WERI-Rb-1 (cell line): ENCODE data around the gene FOLR1.
"Not testable (repeated sequence)": the region's sequence is repeated elsewhere in the genome, so short reads cannot be mapped to it uniquely, and the experiment has no call there.

ENCODE experiments used
- DNase-seq: peaks from one replicate; pipeline ENCODE4 v3.0.0-alpha.2; 2020
- H3K27ac ChIP-seq: fragments of 250-450 bp; sonication (Bioruptor Pico); 2 replicates; pipeline ENCODE4 v1.5.1; 2020; ENCODE audit warnings: mild to moderate bottlenecking, moderate library complexity
- H3K27me3 ChIP-seq: fragments of 250-450 bp; sonication (Bioruptor Pico); 2 replicates; pipeline ENCODE4 v1.5.1; 2021; ENCODE audit warnings: mild to moderate bottlenecking, low read depth, moderate library complexity; ENCODE audit not compliant: insufficient read depth, severe bottlenecking
- H3K36me3 ChIP-seq: fragments of 250-450 bp; sonication (Bioruptor Pico); 2 replicates; pipeline ENCODE4 v1.5.1; 2020; ENCODE audit warnings: mild to moderate bottlenecking, moderate library complexity
- H3K4me3 ChIP-seq: 2 replicates; pipeline ENCODE4 v1.5.1; 2011; ENCODE audit warnings: low read depth, mild to moderate bottlenecking, control low read depth, low read length
- H3K9me3 ChIP-seq: fragments of 250-450 bp; sonication (Bioruptor Pico); 2 replicates; pipeline ENCODE4 v1.5.1; 2021; ENCODE audit warnings: mild to moderate bottlenecking, moderate library complexity; ENCODE audit not compliant: severe bottlenecking
- TF ChIP-seq, protein P1 (sequence below): IDR thresholded peaks from 2 replicates; pipeline ENCODE4 v1.5.1; 2011; ENCODE audit warnings: low read depth, mild to moderate bottlenecking, control low read depth, inconsistent platforms, low read length

FOLR1 gene

DNA sequence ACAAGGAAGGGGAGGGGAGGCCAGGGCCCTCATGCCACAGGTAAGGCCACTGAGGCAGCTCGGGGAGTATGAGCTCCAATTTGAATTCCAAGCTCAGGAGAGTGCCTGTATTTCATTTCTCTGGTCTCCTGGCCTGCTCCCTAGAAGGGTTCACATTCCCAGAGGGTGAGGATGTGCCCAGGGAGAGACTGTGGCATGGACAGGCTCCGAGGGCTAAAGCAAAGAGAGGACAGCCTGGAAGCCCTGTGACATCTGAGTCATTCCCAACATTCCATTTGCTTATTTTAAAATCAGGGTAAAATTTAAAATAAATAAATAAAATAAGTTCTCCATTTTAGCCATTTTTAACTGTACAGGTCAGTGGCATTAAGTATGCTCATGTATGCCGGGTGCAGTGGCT is 18.6 kb upstream of the FOLR1 start:
- no peaks in the 10 kb centered on the region for H3K27me3 ChIP-seq
- no peaks in the 10 kb centered on the region for H3K9me3 ChIP-seq
- no peak overlapping the region for H3K27ac ChIP-seq
- H3K4me3 ChIP-seq: no peak overlapping the region
- TF ChIP-seq, protein P1, sequence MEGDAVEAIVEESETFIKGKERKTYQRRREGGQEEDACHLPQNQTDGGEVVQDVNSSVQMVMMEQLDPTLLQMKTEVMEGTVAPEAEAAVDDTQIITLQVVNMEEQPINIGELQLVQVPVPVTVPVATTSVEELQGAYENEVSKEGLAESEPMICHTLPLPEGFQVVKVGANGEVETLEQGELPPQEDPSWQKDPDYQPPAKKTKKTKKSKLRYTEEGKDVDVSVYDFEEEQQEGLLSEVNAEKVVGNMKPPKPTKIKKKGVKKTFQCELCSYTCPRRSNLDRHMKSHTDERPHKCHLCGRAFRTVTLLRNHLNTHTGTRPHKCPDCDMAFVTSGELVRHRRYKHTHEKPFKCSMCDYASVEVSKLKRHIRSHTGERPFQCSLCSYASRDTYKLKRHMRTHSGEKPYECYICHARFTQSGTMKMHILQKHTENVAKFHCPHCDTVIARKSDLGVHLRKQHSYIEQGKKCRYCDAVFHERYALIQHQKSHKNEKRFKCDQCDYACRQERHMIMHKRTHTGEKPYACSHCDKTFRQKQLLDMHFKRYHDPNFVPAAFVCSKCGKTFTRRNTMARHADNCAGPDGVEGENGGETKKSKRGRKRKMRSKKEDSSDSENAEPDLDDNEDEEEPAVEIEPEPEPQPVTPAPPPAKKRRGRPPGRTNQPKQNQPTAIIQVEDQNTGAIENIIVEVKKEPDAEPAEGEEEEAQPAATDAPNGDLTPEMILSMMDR: no peak
- DNase-seq: no peak
- H3K36me3 ChIP-seq: no peaks in the 10 kb centered on the region

DNA sequence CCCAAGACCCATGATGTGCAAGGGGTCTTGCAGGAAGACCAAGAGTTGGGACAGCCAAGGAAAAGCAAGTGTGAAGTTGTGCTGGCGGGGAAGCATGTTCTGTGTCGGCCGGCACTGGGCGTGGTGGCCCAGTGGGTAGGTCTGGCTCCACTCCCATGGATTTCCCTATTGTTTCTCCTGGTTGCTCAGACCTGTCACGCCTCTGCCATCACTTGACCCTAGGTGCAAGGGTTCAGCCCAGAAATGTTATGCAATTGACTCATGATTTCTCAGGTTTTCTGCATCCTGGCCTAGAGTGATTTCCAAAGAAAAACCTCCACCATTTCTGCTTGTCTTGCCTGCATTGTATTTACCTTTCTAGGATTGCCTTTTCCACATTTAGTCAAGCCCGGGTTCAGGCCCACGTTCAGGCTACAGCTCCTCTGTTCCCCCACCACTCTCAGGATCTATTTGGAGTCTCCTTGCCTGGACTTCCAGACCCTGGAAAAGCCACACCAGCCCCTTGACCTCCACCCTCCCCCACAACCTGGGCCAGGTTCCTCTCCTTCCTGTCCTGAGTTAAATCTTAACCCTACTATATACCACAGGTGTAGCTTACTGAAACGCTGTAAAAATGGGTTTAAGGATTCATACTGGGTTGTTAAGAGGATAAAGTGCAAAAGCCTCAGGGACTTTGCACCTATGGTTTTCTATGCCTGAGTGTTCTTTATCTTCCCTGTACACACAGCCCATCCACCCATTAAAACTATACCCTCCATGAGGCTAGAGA is 17.5 kb upstream of the FOLR1 start:
- DNase-seq: no peak
- no peak overlapping the region for H3K4me3 ChIP-seq
- TF ChIP-seq, protein P1: no peak
- H3K27me3 ChIP-seq: no peaks in the 10 kb centered on the region
- H3K9me3 ChIP-seq: no peaks in the 10 kb centered on the region
- no peak overlapping the region for H3K27ac ChIP-seq
- H3K36me3 ChIP-seq: no peaks in the 10 kb centered on the region

GRCh38 chr11:72177656-72178055 is 14.3 kb upstream of the FOLR1 start:
- no peak for DNase-seq
- Histone ChIP-seq H3K27me3 (no peaks in the 10 kb centered on the region), H3K36me3 (no peaks in the 10 kb centered on the region), H3K9me3 (no peaks in the 10 kb centered on the region), H3K27ac (no peak overlapping the region), H3K4me3 (no peak overlapping the region)
- TF ChIP-seq, protein P1: no peak

DNA sequence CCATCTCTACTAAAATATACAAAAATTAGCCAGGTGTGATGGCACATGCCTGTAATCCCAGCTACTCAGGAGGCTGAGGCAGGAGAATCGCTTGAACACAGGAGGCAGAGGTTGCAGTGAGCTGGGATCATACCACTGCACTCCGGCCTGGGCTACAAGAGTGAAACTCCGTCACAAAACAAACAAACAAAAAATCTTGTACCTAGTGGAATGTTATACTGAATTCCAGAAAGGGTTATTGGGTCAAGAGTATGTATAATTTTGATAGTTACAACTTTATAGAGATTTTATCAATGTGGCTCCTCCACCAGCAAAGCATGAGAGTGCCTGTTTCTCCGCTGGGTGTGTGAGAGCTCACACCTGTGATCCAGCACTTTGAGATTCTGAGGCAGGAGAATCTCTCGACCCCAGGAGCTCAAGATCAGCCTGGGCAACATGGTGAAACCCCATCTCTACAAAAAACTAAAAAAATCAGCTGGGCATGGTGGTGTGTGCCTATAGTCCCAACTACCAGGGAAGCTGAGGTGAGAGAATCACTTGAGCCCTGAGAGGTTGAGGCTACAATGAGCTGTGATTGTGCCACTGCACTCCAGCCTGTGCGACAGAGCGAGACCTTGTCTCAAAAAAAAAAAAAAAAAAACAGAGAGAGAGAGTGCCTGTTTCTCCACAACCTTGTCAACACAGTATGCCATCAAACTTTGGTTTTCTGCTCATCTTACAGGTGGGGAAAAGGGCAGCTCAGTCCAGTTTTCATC is 12.7 kb upstream of the FOLR1 start:
- no peak overlapping the region; the same call in 1 of the 2 replicates for H3K27ac ChIP-seq
- DNase-seq: no peak
- H3K9me3 ChIP-seq: no peaks in the 10 kb centered on the region
- no peak overlapping the region for H3K4me3 ChIP-seq
- H3K36me3 ChIP-seq: no peaks in the 10 kb centered on the region
- TF ChIP-seq, protein P1: no peak
- H3K27me3 ChIP-seq: no peaks in the 10 kb centered on the region

DNA sequence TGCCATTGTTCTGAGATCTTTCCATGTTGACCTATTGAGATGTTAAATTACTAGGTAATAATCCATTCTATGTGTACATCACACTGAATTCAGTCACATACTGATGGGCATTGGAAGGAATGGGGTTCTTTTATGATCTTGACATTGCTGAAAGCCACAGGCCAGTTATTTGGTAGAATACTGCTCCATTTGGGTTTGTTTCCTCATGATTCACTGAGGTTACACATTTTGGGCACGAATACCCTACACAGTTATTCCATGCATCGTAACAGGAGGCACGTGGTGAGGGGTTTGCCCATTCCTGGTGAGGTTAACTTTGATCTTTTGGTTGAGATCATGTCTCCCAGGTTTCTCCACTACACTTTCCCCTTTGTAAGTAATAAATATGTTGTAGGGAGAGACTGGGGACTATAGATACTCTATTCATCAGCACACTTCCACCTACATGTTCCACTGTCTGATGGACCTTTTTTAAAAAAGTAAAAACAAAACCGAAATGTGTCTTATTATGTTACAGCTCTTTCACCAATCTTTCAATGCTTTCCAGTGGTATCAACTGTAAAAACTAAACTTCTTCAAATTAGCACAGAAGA is 12.0 kb upstream of the FOLR1 start:
- DNase-seq: no peak
- no peaks in the 10 kb centered on the region for H3K27me3 ChIP-seq
- no peaks in the 10 kb centered on the region for H3K36me3 ChIP-seq
- H3K4me3 ChIP-seq: no peak overlapping the region
- TF ChIP-seq, protein P1: no peak
- H3K9me3 ChIP-seq: no peaks in the 10 kb centered on the region
- no peak overlapping the region for H3K27ac ChIP-seq

GRCh38 chr11:72180892-72181552 is 10.9 kb upstream of the FOLR1 start:
- H3K4me3 ChIP-seq, H3K27ac ChIP-seq, H3K27me3 ChIP-seq, H3K9me3 ChIP-seq, H3K36me3 ChIP-seq, DNase-seq: not testable (repeated sequence)
